HCT116 (cell line): Measurements from ENCODE around the gene NRAP.

Experiments
- ATF3 ChIP-seq: IDR thresholded peaks from 2 replicates; pipeline ENCODE4 v1.6.1; 2012
- CTCF ChIP-seq, 3 experiments: fragments of 200-600 bp in 1 of 3; sonication (generic) in 1 of 3; IDR thresholded peaks in 2 of 3; conservative IDR thresholded peaks in 1 of 3; 2 replicates each; pipeline ENCODE4 v1.5.1; 2012 to 2017; ENCODE audit warnings: low read depth in 2 of 3, low read length in 2 of 3, antibody characterized with exemption in 1 of 3, borderline replicate concordance in 1 of 3, control low read depth in 1 of 3, mild to moderate bottlenecking in 1 of 3, mixed read lengths in 1 of 3, mixed run types in 1 of 3, moderate library complexity in 1 of 3; ENCODE audit not compliant: insufficient read depth in 1 of 3
- ELF1 ChIP-seq: IDR thresholded peaks from 2 replicates; pipeline ENCODE4 v1.6.1; 2012; ENCODE audit warnings: low read depth, borderline replicate concordance
- EZH2 ChIP-seq: fragments of 200-600 bp; sonication (generic); IDR thresholded peaks from 2 replicates; pipeline ENCODE4 v1.6.1; 2017; ENCODE audit warnings: antibody characterized with exemption, mixed run types
- POLR2A ChIP-seq: IDR thresholded peaks from 2 replicates; pipeline ENCODE4 v1.7.0; 2011; ENCODE audit warnings: borderline replicate concordance; ENCODE audit not compliant: insufficient read depth, insufficient read length; ENCODE audit errors: extremely low read depth
- REST ChIP-seq: IDR thresholded peaks from 2 replicates; pipeline ENCODE4 v1.6.1; 2012; ENCODE audit warnings: low read depth
- SIN3A ChIP-seq: IDR thresholded peaks from 2 replicates; pipeline ENCODE4 v1.6.1; 2012; ENCODE audit warnings: low read depth

- no peak for TF ChIP-seq POLR2A
- TF ChIP-seq CTCF (IDR thresholded peaks at IDR 0.05 in 2 of 3, conservative IDR thresholded peaks at IDR 0.05 in 1 of 3; ENCODE audit: borderline replicate concordance in 1 of 3, insufficient read depth in 1 of 3, low read depth in 2 of 3, low read length in 2 of 3), result no peak
- no peak for TF ChIP-seq REST
- no peak for TF ChIP-seq EZH2
- no peak for TF ChIP-seq ATF3
- TF ChIP-seq SIN3A, result no peak
- no peak for TF ChIP-seq ELF1
These were observed 25.2 kb upstream of the NRAP start for GRCh38 chr10:113689057-113689456.
